A673 (cell line): Measurements from ENCODE around the gene CD1C. TPM values are rescaled to one million over a fixed set of nuclear protein-coding genes. Genes with fewer than 3 reads are reported as not detected.

Experiments used
- BruUV-seq: library from RNA; stranded (reverse); fragments of 400-500 nt; replicated peaks from 2 replicates; lab custom pipeline; 2021; lab: Mats Ljungman, UMichigan
- CTCF ChIA-PET: fragments of 300-600 bp; sonication (Branson Sonifier 250); formaldehyde crosslinking; loops from one replicate; lab custom pipeline; 2022; ENCODE audit warnings: antibody characterized with exemption; lab: Charles Lee
- POLR2A ChIA-PET: fragments of 300-600 bp; sonication (Branson Sonifier 250); formaldehyde crosslinking; loops from one replicate; lab custom pipeline; 2022; ENCODE audit warnings: antibody characterized with exemption; ENCODE audit not compliant: low non-redundant PET; lab: Charles Lee
- DNase-seq: peaks from one replicate; pipeline ENCODE4 v3.0.0-alpha.2; 2015; ENCODE audit warnings: low spot score
- H3K27ac ChIP-seq: fragments of 200-600 bp; sonication (generic); 2 replicates; pipeline ENCODE4 v1.5.1; 2016; ENCODE audit warnings: mixed run types, low read depth, mild to moderate bottlenecking, mixed read lengths, antibody characterized with exemption, low read length; ENCODE audit not compliant: poor library complexity, severe bottlenecking
- H3K27me3 ChIP-seq: fragments of 200-600 bp; sonication (generic); replicated peaks from 2 replicates; pipeline ENCODE4 v1.6.1; 2017; ENCODE audit warnings: mixed run types, low read depth, mild to moderate bottlenecking, mixed read lengths, antibody characterized with exemption, low read length; ENCODE audit not compliant: insufficient read depth, poor library complexity
- H3K36me3 ChIP-seq: fragments of 200-600 bp; sonication (generic); 2 replicates; pipeline ENCODE4 v1.6.1; 2016; ENCODE audit warnings: mixed run types, mild to moderate bottlenecking, mixed read lengths, antibody characterized with exemption, low read length; ENCODE audit not compliant: insufficient read depth, poor library complexity, severe bottlenecking
- H3K4me1 ChIP-seq: fragments of 200-600 bp; sonication (generic); 2 replicates; pipeline ENCODE4 v1.6.1; 2017; ENCODE audit warnings: mixed run types, mild to moderate bottlenecking, mixed read lengths, antibody characterized with exemption, low read length; ENCODE audit not compliant: insufficient read depth, poor library complexity, severe bottlenecking
- H3K4me3 ChIP-seq: fragments of 200-600 bp; sonication (generic); 2 replicates; pipeline ENCODE4 v1.5.1; 2016; ENCODE audit warnings: low read depth, mixed run types, mild to moderate bottlenecking, mixed read lengths, low read length; ENCODE audit not compliant: poor library complexity, severe bottlenecking
- H3K9me3 ChIP-seq: fragments of 200-600 bp; sonication (generic); 2 replicates; pipeline ENCODE4 v1.6.1; 2016; ENCODE audit warnings: mixed run types, low read depth, mild to moderate bottlenecking, mixed read lengths, antibody characterized with exemption, low read length; ENCODE audit not compliant: poor library complexity, severe bottlenecking
- EZH2 ChIP-seq: fragments of 200-600 bp; sonication (generic); IDR thresholded peaks from 2 replicates; pipeline ENCODE4 v1.6.1; 2017; ENCODE audit warnings: borderline replicate concordance, low read depth, mild to moderate bottlenecking, mixed read lengths, antibody characterized with exemption, low read length; ENCODE audit not compliant: poor library complexity, severe bottlenecking
- intact Hi-C: fragments of 100-400 bp; cut with micrococcal nuclease; formaldehyde crosslinking; loops from one replicate; pipeline ENCODE4 v1.10.0; 2022; ENCODE audit not compliant: unreplicated experiment
- total RNA-seq: library from RNA; stranded (reverse); gene quantifications from 2 replicates; pipeline ENCODE4 v1.2.3, GENCODE V29; 2021
- TF ChIP-seq, protein P1 (sequence below): fragments of 300-800, 200-600 bp; sonication (generic); conservative IDR thresholded peaks from 2 replicates; pipeline ENCODE4 v1.5.1; 2017; ENCODE audit warnings: low read depth, mild to moderate bottlenecking, antibody characterized with exemption, low read length, moderate library complexity, mixed read lengths

The CD1C gene
- total RNA-seq, 1 experiment from 2014 or later: not detected

DNA sequence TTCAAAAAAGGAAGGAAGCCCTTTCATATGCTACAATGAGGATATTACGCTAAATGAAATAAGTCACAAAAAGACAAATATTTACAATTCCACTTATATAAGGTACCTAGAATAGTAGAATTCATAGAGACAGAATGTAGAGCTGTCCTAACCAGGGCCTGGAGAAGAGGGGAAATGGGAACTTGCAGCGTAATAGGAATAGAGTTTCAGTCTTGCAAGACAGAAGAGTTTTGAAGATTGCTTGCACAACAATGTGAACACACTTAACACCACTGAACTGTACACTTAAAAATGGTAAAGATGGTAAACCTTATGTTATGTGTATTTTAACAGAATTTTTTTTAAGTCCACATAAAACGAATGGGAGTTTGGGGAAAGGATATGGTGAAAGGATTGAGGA lies 38.7 kb downstream of the CD1C start:
- intact Hi-C loops: loop anchor here (5.0 kb wide), 1 partner anchor 126 kb away; no protein-coding TSS in a partner anchor
- Histone ChIP-seq H3K9me3 (no peaks in the 10 kb centered on the region), H3K4me1 (no peaks in the 10 kb centered on the region), H3K27ac (no peak overlapping the region), H3K36me3 (no peaks in the 10 kb centered on the region), H3K27me3 (peaks cover 13% of the 10 kb centered on the region), H3K4me3 (no peak overlapping the region)
- POLR2A ChIA-PET: no interaction called here
- CTCF ChIA-PET: no interaction called here
- no peak for DNase-seq
- TF ChIP-seq, protein P1, sequence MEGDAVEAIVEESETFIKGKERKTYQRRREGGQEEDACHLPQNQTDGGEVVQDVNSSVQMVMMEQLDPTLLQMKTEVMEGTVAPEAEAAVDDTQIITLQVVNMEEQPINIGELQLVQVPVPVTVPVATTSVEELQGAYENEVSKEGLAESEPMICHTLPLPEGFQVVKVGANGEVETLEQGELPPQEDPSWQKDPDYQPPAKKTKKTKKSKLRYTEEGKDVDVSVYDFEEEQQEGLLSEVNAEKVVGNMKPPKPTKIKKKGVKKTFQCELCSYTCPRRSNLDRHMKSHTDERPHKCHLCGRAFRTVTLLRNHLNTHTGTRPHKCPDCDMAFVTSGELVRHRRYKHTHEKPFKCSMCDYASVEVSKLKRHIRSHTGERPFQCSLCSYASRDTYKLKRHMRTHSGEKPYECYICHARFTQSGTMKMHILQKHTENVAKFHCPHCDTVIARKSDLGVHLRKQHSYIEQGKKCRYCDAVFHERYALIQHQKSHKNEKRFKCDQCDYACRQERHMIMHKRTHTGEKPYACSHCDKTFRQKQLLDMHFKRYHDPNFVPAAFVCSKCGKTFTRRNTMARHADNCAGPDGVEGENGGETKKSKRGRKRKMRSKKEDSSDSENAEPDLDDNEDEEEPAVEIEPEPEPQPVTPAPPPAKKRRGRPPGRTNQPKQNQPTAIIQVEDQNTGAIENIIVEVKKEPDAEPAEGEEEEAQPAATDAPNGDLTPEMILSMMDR: no peak
- no peak for TF ChIP-seq EZH2
- BruUV-seq: no TSS peak

GRCh38 chr1:158329300-158329699 lies 39.6 kb downstream of the CD1C start:
- CTCF ChIA-PET: interaction anchor here (1.9 kb wide), 1 partner anchor 125 kb away, joined by 19 read pairs; no protein-coding TSS in a partner anchor
- TF ChIP-seq, protein P1: no peak
- TF ChIP-seq EZH2: no peak
- no TSS peak for BruUV-seq
- Histone ChIP-seq H3K27ac (no peak overlapping the region), H3K4me1 (no peaks in the 10 kb centered on the region), H3K4me3 (no peak overlapping the region), H3K27me3 (peaks cover 13% of the 10 kb centered on the region), H3K9me3 (no peaks in the 10 kb centered on the region), H3K36me3 (no peaks in the 10 kb centered on the region)
- DNase-seq: no peak
- intact Hi-C loops: loop anchor here (5.0 kb wide), 1 partner anchor 127 kb away; no protein-coding TSS in a partner anchor
- POLR2A ChIA-PET: no interaction called here

- POLR2A ChIA-PET: no interaction called here
- CTCF ChIA-PET: interaction anchor here (1.9 kb wide), 1 partner anchor 126 kb away, joined by 19 read pairs; no protein-coding TSS in a partner anchor
- TF ChIP-seq, protein P1: peak; percentile 56
- TF ChIP-seq EZH2: no peak
Measured at GRCh38 chr1:158329733-158330132, 40.0 kb downstream of the CD1C start.

More at GRCh38 chr1:158329733-158330132, 40.0 kb downstream of the CD1C start:
- no TSS peak for BruUV-seq
- no peaks in the 10 kb centered on the region for H3K9me3 ChIP-seq
- no peaks in the 10 kb centered on the region for H3K36me3 ChIP-seq
- H3K27me3 ChIP-seq: peaks cover 13% of the 10 kb centered on the region
- intact Hi-C loops: loop anchor here (5.0 to 10.0 kb wide), 2 partner anchors 127 to 365 kb away; no protein-coding TSS in a partner anchor
- no peak overlapping the region for H3K27ac ChIP-seq
- no peak overlapping the region for H3K4me3 ChIP-seq
- H3K4me1 ChIP-seq: no peaks in the 10 kb centered on the region
- DNase-seq: peak; percentile 38
